Kidney (tissue), 14 donors: ENCODE results near the gene SP9. TPM values are rescaled to one million over a fixed set of nuclear protein-coding genes. Genes with fewer than 3 reads are reported as not detected.

Source experiments
- DNase-seq, 5 donors: peaks; one replicate each; pipeline ENCODE4 v3.0.0-alpha.2; 2013 to 2020
- FAIRE-seq: peaks from 2 replicates; lab custom pipeline; 2012; peaks lifted over from hg19 to GRCh38; lab: Jason Lieb, UNC
- H3K27ac ChIP-seq, 2 donors: one replicate each; pipeline ENCODE4 v1.7.0; 2013; ENCODE audit warnings: low read depth in 2 of 2, low read length in 2 of 2, inconsistent platforms in 1 of 2
- H3K27me3 ChIP-seq: one replicate; pipeline ENCODE4 v1.7.1; 2013; ENCODE audit warnings: low read length, inconsistent platforms; ENCODE audit not compliant: control insufficient read depth, insufficient read depth
- H3K36me3 ChIP-seq, 3 donors: one replicate each; pipeline versions ENCODE4 v1.7.0 to v1.7.1; 2013; ENCODE audit warnings: low read length in 3 of 3, control low read depth in 1 of 3, inconsistent platforms in 1 of 3; ENCODE audit not compliant: insufficient read depth in 3 of 3, control insufficient read depth in 2 of 3
- H3K4me1 ChIP-seq, 3 donors: one replicate each; pipeline versions ENCODE4 v1.7.0 to v1.7.1; 2013; ENCODE audit warnings: low read length in 3 of 3, inconsistent platforms in 1 of 3, low read depth in 1 of 3; ENCODE audit not compliant: control insufficient read depth in 2 of 3, insufficient read depth in 2 of 3
- H3K4me3 ChIP-seq, 3 donors: one replicate each; pipeline versions ENCODE4 v1.7.0 to v1.8.1; 2013; ENCODE audit warnings: low read length in 3 of 3, control low read depth in 1 of 3, inconsistent platforms in 1 of 3
- H3K9ac ChIP-seq, 3 donors: one replicate each; pipeline versions ENCODE4 v1.7.0 to v1.7.1; 2013; ENCODE audit warnings: low read length in 3 of 3, control low read depth in 1 of 3, inconsistent platforms in 1 of 3
- H3K9me3 ChIP-seq, 3 donors: one replicate each; pipeline versions ENCODE4 v1.7.0 to v1.7.1; 2013; ENCODE audit warnings: low read length in 3 of 3, control low read depth in 1 of 3, inconsistent platforms in 1 of 3; ENCODE audit not compliant: control insufficient read depth in 2 of 3, insufficient read depth in 1 of 3
- CTCF ChIP-seq: IDR thresholded peaks from 3 replicates; pipeline ENCODE4 v1.5.1; 2012; ENCODE audit warnings: mild to moderate bottlenecking, moderate library complexity, borderline replicate concordance; ENCODE audit not compliant: insufficient read depth; ENCODE audit errors: extremely low read depth
- intact Hi-C: fragments of 100-400 bp; cut with DNase I; formaldehyde crosslinking; loops from one replicate; pipeline ENCODE4 v1.11.1; 2022
- polyA plus RNA-seq: library from polyadenylated mRNA; stranded (reverse); fragments of 350-450 nt; fragmentation: Illumina TruSeq; extraction: RNeasy Lipid Tissue Mini Kit (QIAGEN cat#74804); gene quantifications from one replicate; pipeline ENCODE4 v1.2.3, GENCODE V29; 2014; ENCODE audit warnings: low read depth, low replicate concordance; ENCODE audit not compliant: insufficient read depth
- total RNA-seq: library from RNA; stranded (reverse); fragmentation: NEBNext Ultra II Directional; extraction: Animal tissue kit (Norgen Biotek cat#: 25700); gene quantifications from one replicate; pipeline ENCODE4 v1.2.1, GENCODE V29; 2021
- donor health status: control.
- donor health status: control.
- donor health status: control.
- donor health status: control.
- donor health status: control.
- donor health status: DM: yes; HTN: yes; CAD: no.
- donor health status: Normal renal cell carcinoma (clear cell type).

Gene SP9
- total and polyA plus RNA-seq, 2 donors from 2014 or later: not detected

GRCh38 chr2:174332217-174332963, 2.4 kb upstream of the SP9 start:
- Histone ChIP-seq H3K36me3 (no peaks in the 10 kb centered on the region), H3K4me1 (peaks cover 0 to 9% (median 0%) of the 10 kb centered on the region in 3 donors), H3K27me3 (peaks cover 77% of the 10 kb centered on the region), H3K9me3 (no peaks in the 10 kb centered on the region), H3K9ac (no peak overlapping the region), H3K27ac (no peak overlapping the region), H3K4me3 (no peak overlapping the region)
- intact Hi-C loops: no loop called here
- no peak for TF ChIP-seq CTCF
- no peak for FAIRE-seq
- peak in 4 of 5 donors; percentile 29 to 60 (median 56) for DNase-seq

- no peak overlapping the region for H3K9ac ChIP-seq
- FAIRE-seq (no peak), DNase-seq (peak in 2 of 5 donors; percentile 11 to 30)
- intact Hi-C loops: no loop called here
- H3K4me1 ChIP-seq: peaks cover 0 to 11% (median 0%) of the 10 kb centered on the region in 3 donors
- H3K27me3 ChIP-seq: peaks cover 76% of the 10 kb centered on the region
- no peaks in the 10 kb centered on the region for H3K9me3 ChIP-seq
- H3K36me3 ChIP-seq: no peaks in the 10 kb centered on the region
- no peak for TF ChIP-seq CTCF
- H3K4me3 ChIP-seq: no peak overlapping the region
- H3K27ac ChIP-seq: no peak overlapping the region
These were observed 1.8 kb upstream of the SP9 start for GRCh38 chr2:174333017-174333371.

GRCh38 chr2:174333372-174334277, 1.1 kb upstream of the SP9 start:
- H3K4me1 ChIP-seq: peaks cover 0 to 11% (median 0%) of the 10 kb centered on the region in 3 donors
- no peak overlapping the region for H3K9ac ChIP-seq
- no peak overlapping the region for H3K4me3 ChIP-seq
- H3K27me3 ChIP-seq: peaks cover 77% of the 10 kb centered on the region
- no peaks in the 10 kb centered on the region for H3K36me3 ChIP-seq
- DNase-seq (peak in 4 of 5 donors; percentile 29 to 59 (median 54)), FAIRE-seq (no peak)
- H3K9me3 ChIP-seq: no peaks in the 10 kb centered on the region
- intact Hi-C loops: no loop called here
- H3K27ac ChIP-seq: no peak overlapping the region
- no peak for TF ChIP-seq CTCF
